Measurements from ENCODE around the gene APLP1. TPM values are rescaled to one million over a fixed set of nuclear protein-coding genes. Genes with fewer than 3 reads are reported as not detected.
A peak's percentile ranks its signal among the peaks of the same experiment; 100 is the strongest.

The APLP1 gene
- total and polyA plus RNA-seq, 2 donors = 2.5 to 3.3 TPM

- 94% methylated on average over 18 of the region's 18 CpGs for WGBS
- H3K27ac ChIP-seq (ENCODE audit: low read depth in 1 of 2, low read length in 1 of 2) = no peak overlapping the region
- DNase-seq (ENCODE audit: low read depth in 6 of 9, low spot score in 9 of 9) = no peak
Measured at GRCh38 chr19:35848919-35849505, 19.4 kb upstream of the APLP1 start.

GRCh38 chr19:35851213-35852028 lies 17.0 kb upstream of the APLP1 start:
- peaks cover 6 to 72% of the 10 kb centered on the region in 2 donors for H3K27me3 ChIP-seq (ENCODE audit: control insufficient read depth in 2 of 2, insufficient read depth in 1 of 2, low read length in 1 of 2)
- WGBS = 47% methylated on average over 32 of the region's 32 CpGs
- no peaks in the 10 kb centered on the region for H3K9me3 ChIP-seq (ENCODE audit: control insufficient read depth in 2 of 2, insufficient read depth in 1 of 2, low read length in 1 of 2)
- H3K36me3 ChIP-seq (ENCODE audit: control insufficient read depth in 2 of 2, insufficient read depth in 2 of 2, low read length in 1 of 2) = no peaks in the 10 kb centered on the region
- DNase-seq (ENCODE audit: low read depth in 6 of 9, low spot score in 9 of 9) = no peak
- no peak overlapping the region for H3K27ac ChIP-seq (ENCODE audit: low read depth in 1 of 2, low read length in 1 of 2)
- peaks cover 3 to 6% of the 10 kb centered on the region in 2 donors for H3K4me1 ChIP-seq (ENCODE audit: control insufficient read depth in 2 of 2, insufficient read depth in 2 of 2, low read length in 2 of 2)
- H3K4me3 ChIP-seq (ENCODE audit: low read length in 2 of 2) = no peak overlapping the region

More at GRCh38 chr19:35848919-35849505, 19.4 kb upstream of the APLP1 start:
- Histone ChIP-seq H3K27me3 (ENCODE audit: control insufficient read depth in 2 of 2, insufficient read depth in 1 of 2, low read length in 1 of 2) (peaks cover 28 to 75% of the 10 kb centered on the region in 2 donors), H3K4me3 (ENCODE audit: low read length in 2 of 2) (no peak overlapping the region), H3K36me3 (ENCODE audit: control insufficient read depth in 2 of 2, insufficient read depth in 2 of 2, low read length in 1 of 2) (no peaks in the 10 kb centered on the region), H3K4me1 (ENCODE audit: control insufficient read depth in 2 of 2, insufficient read depth in 2 of 2, low read length in 2 of 2) (no peaks in the 10 kb centered on the region), H3K9me3 (ENCODE audit: control insufficient read depth in 2 of 2, insufficient read depth in 1 of 2, low read length in 1 of 2) (no peaks in the 10 kb centered on the region)

GRCh38 chr19:35852029-35852780 lies 16.2 kb upstream of the APLP1 start, which contains the start of gene NPHS1:
Gene NPHS1, minus strand, starts transcription at chr19:35852504. Its CDS starts 667 bp downstream, at chr19:35851837.
- Histone ChIP-seq H3K27ac (ENCODE audit: low read depth in 1 of 2, low read length in 1 of 2) (no peak within 1 kb of the TSS), H3K4me1 (ENCODE audit: control insufficient read depth in 2 of 2, insufficient read depth in 2 of 2, low read length in 2 of 2) (peaks cover 6 to 8% of the 10 kb centered on the region in 2 donors), H3K9me3 (ENCODE audit: control insufficient read depth in 2 of 2, insufficient read depth in 1 of 2, low read length in 1 of 2) (peaks cover 0 to 3% of the 10 kb centered on the region in 2 donors), H3K36me3 (ENCODE audit: control insufficient read depth in 2 of 2, insufficient read depth in 2 of 2, low read length in 1 of 2) (no peaks in the 10 kb centered on the region), H3K27me3 (ENCODE audit: control insufficient read depth in 2 of 2, insufficient read depth in 1 of 2, low read length in 1 of 2) (peaks cover 2 to 77% of the 10 kb centered on the region in 2 donors), H3K4me3 (ENCODE audit: low read length in 2 of 2) (no peak within 1 kb of the TSS)
- no peak for DNase-seq (ENCODE audit: low read depth in 6 of 9, low spot score in 9 of 9)
- WGBS = 84% methylated on average over 9 of the region's 9 CpGs

DNA sequence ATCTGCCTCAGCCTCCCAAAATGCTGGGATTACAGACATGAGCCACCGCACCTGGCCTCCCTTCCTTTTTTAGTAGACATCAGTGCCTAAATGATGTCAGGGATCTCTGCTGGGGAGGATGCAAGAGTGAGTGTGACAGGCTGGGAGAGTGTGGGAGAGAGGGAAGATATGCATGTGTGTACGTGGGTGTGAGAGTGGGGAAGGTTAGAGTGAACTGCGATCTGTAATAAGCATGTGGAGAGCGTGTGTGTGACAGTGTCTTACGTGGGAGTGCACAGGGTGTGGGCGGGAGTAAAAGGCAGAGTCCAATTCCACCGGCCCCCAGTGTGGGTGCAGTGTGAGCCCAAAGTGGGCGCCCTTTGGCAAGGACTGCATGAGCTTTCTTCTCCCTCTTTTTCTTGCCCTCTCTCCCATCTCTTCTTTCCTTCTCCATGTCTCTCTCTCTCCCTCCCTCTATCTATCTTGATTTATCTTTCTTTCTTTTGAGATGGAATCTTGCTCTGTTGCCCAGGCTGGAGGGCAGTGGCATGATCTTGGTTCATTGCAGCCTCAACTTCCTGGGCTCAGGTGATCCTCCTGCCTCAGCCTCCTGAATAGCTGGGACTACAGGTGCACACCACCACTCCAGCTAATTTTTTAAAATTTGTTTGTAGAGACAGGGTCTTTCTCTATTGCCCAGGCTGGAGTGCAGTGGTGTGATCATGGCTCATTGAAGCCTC lies 15.2 kb upstream of the APLP1 start:
- H3K4me1 ChIP-seq (ENCODE audit: control insufficient read depth in 2 of 2, insufficient read depth in 2 of 2, low read length in 2 of 2) = peaks cover 6 to 8% of the 10 kb centered on the region in 2 donors
- peaks cover 0 to 3% of the 10 kb centered on the region in 2 donors for H3K9me3 ChIP-seq (ENCODE audit: control insufficient read depth in 2 of 2, insufficient read depth in 1 of 2, low read length in 1 of 2)
- DNase-seq (ENCODE audit: low read depth in 6 of 9, low spot score in 9 of 9) = no peak
- 86% methylated on average over 8 of the region's 8 CpGs for WGBS
- H3K27ac ChIP-seq (ENCODE audit: low read depth in 1 of 2, low read length in 1 of 2) = no peak overlapping the region
- H3K36me3 ChIP-seq (ENCODE audit: control insufficient read depth in 2 of 2, insufficient read depth in 2 of 2, low read length in 1 of 2) = no peaks in the 10 kb centered on the region
- H3K27me3 ChIP-seq (ENCODE audit: control insufficient read depth in 2 of 2, insufficient read depth in 1 of 2, low read length in 1 of 2) = peaks cover 6 to 79% of the 10 kb centered on the region in 2 donors
- no peak overlapping the region for H3K4me3 ChIP-seq (ENCODE audit: low read length in 2 of 2)

- H3K4me3 ChIP-seq (ENCODE audit: low read length in 2 of 2) = peak within 1 kb of the TSS; percentile 24 to 44
- H3K27ac ChIP-seq (ENCODE audit: low read depth in 1 of 2, low read length in 1 of 2) = no peak within 1 kb of the TSS
- 2% methylated on average over 42 of the region's 42 CpGs for WGBS
- DNase-seq (ENCODE audit: low read depth in 6 of 9, low spot score in 9 of 9) = peak in 2 of 9 donors; percentile 6 to 26
- H3K4me1 ChIP-seq (ENCODE audit: control insufficient read depth in 2 of 2, insufficient read depth in 2 of 2, low read length in 2 of 2) = peaks cover 6 to 8% of the 10 kb centered on the region in 2 donors
- peaks cover 0 to 3% of the 10 kb centered on the region in 2 donors for H3K9me3 ChIP-seq (ENCODE audit: control insufficient read depth in 2 of 2, insufficient read depth in 1 of 2, low read length in 1 of 2)
- no peaks in the 10 kb centered on the region for H3K36me3 ChIP-seq (ENCODE audit: control insufficient read depth in 2 of 2, insufficient read depth in 2 of 2, low read length in 1 of 2)
- H3K27me3 ChIP-seq (ENCODE audit: control insufficient read depth in 2 of 2, insufficient read depth in 1 of 2, low read length in 1 of 2) = peaks cover 30 to 87% of the 10 kb centered on the region in 2 donors
Measured at GRCh38 chr19:35856546-35857149, 11.7 kb upstream of the APLP1 start, which contains the start of gene KIRREL2. Gene KIRREL2, plus strand, starts transcription at chr19:35856911. Its CDS starts 209 bp downstream, at chr19:35857120.

DNA sequence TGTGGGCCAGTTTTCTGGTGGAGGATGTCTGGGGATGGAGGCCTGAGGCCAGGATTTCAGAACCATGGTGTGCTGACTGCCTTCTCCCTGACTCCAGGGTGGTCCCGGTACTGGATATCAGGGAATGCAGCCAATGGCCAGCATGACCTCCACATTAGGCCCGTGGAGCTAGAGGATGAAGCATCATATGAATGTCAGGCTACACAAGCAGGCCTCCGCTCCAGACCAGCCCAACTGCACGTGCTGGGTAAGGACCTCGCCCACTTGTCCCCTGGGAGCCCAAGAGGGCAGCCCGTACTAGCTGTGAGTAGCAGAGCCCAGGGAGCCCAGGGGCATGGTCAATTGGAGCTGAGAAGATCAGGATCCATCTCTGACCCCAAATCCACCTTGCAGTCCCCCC lies 10.1 kb upstream of the APLP1 start:
- 91% methylated on average over 6 of the region's 6 CpGs for WGBS
- H3K36me3 ChIP-seq (ENCODE audit: control insufficient read depth in 2 of 2, insufficient read depth in 2 of 2, low read length in 1 of 2) = no peaks in the 10 kb centered on the region
- H3K27me3 ChIP-seq (ENCODE audit: control insufficient read depth in 2 of 2, insufficient read depth in 1 of 2, low read length in 1 of 2) = peaks cover 40 to 91% of the 10 kb centered on the region in 2 donors
- peaks cover 6 to 8% of the 10 kb centered on the region in 2 donors for H3K4me1 ChIP-seq (ENCODE audit: control insufficient read depth in 2 of 2, insufficient read depth in 2 of 2, low read length in 2 of 2)
- no peak overlapping the region for H3K4me3 ChIP-seq (ENCODE audit: low read length in 2 of 2)
- H3K9me3 ChIP-seq (ENCODE audit: control insufficient read depth in 2 of 2, insufficient read depth in 1 of 2, low read length in 1 of 2) = peaks cover 0 to 3% of the 10 kb centered on the region in 2 donors
- no peak for DNase-seq (ENCODE audit: low read depth in 6 of 9, low spot score in 9 of 9)
- no peak overlapping the region for H3K27ac ChIP-seq (ENCODE audit: low read depth in 1 of 2, low read length in 1 of 2)

- Histone ChIP-seq H3K4me1 (ENCODE audit: control insufficient read depth in 2 of 2, insufficient read depth in 2 of 2, low read length in 2 of 2) (peaks cover 6 to 8% of the 10 kb centered on the region in 2 donors), H3K27ac (ENCODE audit: low read depth in 1 of 2, low read length in 1 of 2) (no peak overlapping the region), H3K27me3 (ENCODE audit: control insufficient read depth in 2 of 2, insufficient read depth in 1 of 2, low read length in 1 of 2) (peaks cover 40 to 86% of the 10 kb centered on the region in 2 donors), H3K36me3 (ENCODE audit: control insufficient read depth in 2 of 2, insufficient read depth in 2 of 2, low read length in 1 of 2) (no peaks in the 10 kb centered on the region), H3K9me3 (ENCODE audit: control insufficient read depth in 2 of 2, insufficient read depth in 1 of 2, low read length in 1 of 2) (peaks cover 0 to 3% of the 10 kb centered on the region in 2 donors), H3K4me3 (ENCODE audit: low read length in 2 of 2) (no peak overlapping the region)
- WGBS = 87% methylated on average over 4 of the region's 4 CpGs
- DNase-seq (ENCODE audit: low read depth in 6 of 9, low spot score in 9 of 9) = no peak
Measured at GRCh38 chr19:35859414-35859813, 9.0 kb upstream of the APLP1 start.

GRCh38 chr19:35860436-35860817 lies 7.9 kb upstream of the APLP1 start:
- 18% methylated on average over 24 of the region's 24 CpGs for WGBS
- no peak for DNase-seq (ENCODE audit: low read depth in 6 of 9, low spot score in 9 of 9)
- no peak overlapping the region for H3K27ac ChIP-seq (ENCODE audit: low read depth in 1 of 2, low read length in 1 of 2)
- peaks cover 0 to 3% of the 10 kb centered on the region in 2 donors for H3K9me3 ChIP-seq (ENCODE audit: control insufficient read depth in 2 of 2, insufficient read depth in 1 of 2, low read length in 1 of 2)
- peaks cover 40 to 83% of the 10 kb centered on the region in 2 donors for H3K27me3 ChIP-seq (ENCODE audit: control insufficient read depth in 2 of 2, insufficient read depth in 1 of 2, low read length in 1 of 2)
- no peak overlapping the region for H3K4me3 ChIP-seq (ENCODE audit: low read length in 2 of 2)
- peaks cover 6 to 8% of the 10 kb centered on the region in 2 donors for H3K4me1 ChIP-seq (ENCODE audit: control insufficient read depth in 2 of 2, insufficient read depth in 2 of 2, low read length in 2 of 2)
- H3K36me3 ChIP-seq (ENCODE audit: control insufficient read depth in 2 of 2, insufficient read depth in 2 of 2, low read length in 1 of 2) = no peaks in the 10 kb centered on the region

All from thymus (tissue), 11 donors.